Occipital lobe (tissue), 2 donors: Measurements from ENCODE around the gene MOB3B. TPM values are rescaled to one million over a fixed set of nuclear protein-coding genes. Genes with fewer than 3 reads are reported as not detected.
A peak's percentile ranks its signal among the peaks of the same experiment; 100 is the strongest.

Experiments
- DNase-seq: peaks from one replicate; lab custom pipeline; 2025; lab: John Stamatoyannopoulos, UW
- total RNA-seq: library from RNA; depleted of rRNA; stranded (reverse); fragments of >200 nt; gene quantifications from one replicate; pipeline ENCODE4 v1.2.3, GENCODE V29; 2014

The MOB3B gene
- total RNA-seq, 1 donor from 2014 or later: 6.2 TPM

GRCh38 chr9:27393054-27393846 lies 136.4 kb downstream of the MOB3B start:
- DNase-seq: no peak

- DNase-seq: no peak
These were observed 137.2 kb downstream of the MOB3B start for GRCh38 chr9:27392451-27392850.

GRCh38 chr9:27391040-27391895 lies 138.3 kb downstream of the MOB3B start:
- DNase-seq: no peak

- no peak for DNase-seq
These were observed 141.5 kb downstream of the MOB3B start for GRCh38 chr9:27388150-27388549.

- DNase-seq: no peak
These were observed 141.9 kb downstream of the MOB3B start for GRCh38 chr9:27387722-27388121.

- DNase-seq: peak; percentile 20
These were observed 143.0 kb downstream of the MOB3B start for GRCh38 chr9:27386571-27387091.

GRCh38 chr9:27385606-27386322 lies 143.8 kb downstream of the MOB3B start:
- no peak for DNase-seq

- no peak for DNase-seq
These were observed 145.2 kb downstream of the MOB3B start for GRCh38 chr9:27384262-27385014.

GRCh38 chr9:27383524-27383923 lies 146.1 kb downstream of the MOB3B start:
- no peak for DNase-seq

- no peak for DNase-seq
These were observed 146.6 kb downstream of the MOB3B start for GRCh38 chr9:27382975-27383374.

GRCh38 chr9:27382308-27382707 lies 147.3 kb downstream of the MOB3B start:
- no peak for DNase-seq

- DNase-seq: no peak
These were observed 150.0 kb downstream of the MOB3B start for GRCh38 chr9:27379311-27380251.

- no peak for DNase-seq
These were observed 151.7 kb downstream of the MOB3B start for GRCh38 chr9:27377811-27378456.

GRCh38 chr9:27377147-27377807 lies 152.3 kb downstream of the MOB3B start:
- no peak for DNase-seq

GRCh38 chr9:27373851-27374250 lies 155.8 kb downstream of the MOB3B start:
- DNase-seq: no peak

GRCh38 chr9:27372615-27373014 lies 157.0 kb downstream of the MOB3B start:
- DNase-seq: no peak

GRCh38 chr9:27371382-27371781 lies 158.2 kb downstream of the MOB3B start:
- no peak for DNase-seq

- no peak for DNase-seq
These were observed 160.0 kb downstream of the MOB3B start for GRCh38 chr9:27369591-27369990.
